Stimulated activated CD8-positive, alpha-beta memory T cell treated with anti-CD3 and anti-CD28 coated beads, Interleukin-7, amount 100 ng/mL, for 48 hours (primary cell): Measurements from ENCODE around the gene ICAM2.

Source experiments
- DNase-seq, 2 donors: peaks; one replicate each; pipeline ENCODE4 v3.0.0-alpha.2; 2020; ENCODE audit warnings: low read depth in 1 of 2; ENCODE audit errors: extremely low read depth in 1 of 2

ICAM2 gene

GRCh38 chr17:63978272-63979200 is 41.9 kb downstream of the ICAM2 start:
- DNase-seq, result no peak

- no peak for DNase-seq
Observed at GRCh38 chr17:63976702-63977101, 43.7 kb downstream of the ICAM2 start.

- no peak for DNase-seq
Observed at GRCh38 chr17:63975541-63976092, 44.8 kb downstream of the ICAM2 start.

- no peak for DNase-seq
Observed at GRCh38 chr17:63974594-63975192, 45.7 kb downstream of the ICAM2 start.

- no peak for DNase-seq
Observed at GRCh38 chr17:63973930-63974593, 46.4 kb downstream of the ICAM2 start.

GRCh38 chr17:63973247-63973646 is 47.2 kb downstream of the ICAM2 start:
- DNase-seq, result no peak

- DNase-seq, result no peak
Observed at GRCh38 chr17:63972796-63973195, 47.6 kb downstream of the ICAM2 start, which contains the start of gene SCN4A. Gene SCN4A, minus strand, starts transcription at chr17:63972918. Its CDS starts 77 bp downstream, at chr17:63972841.

- DNase-seq, result no peak
Observed at GRCh38 chr17:63969278-63969677, 51.2 kb downstream of the ICAM2 start.

GRCh38 chr17:63967953-63968352 is 52.5 kb downstream of the ICAM2 start:
- no peak for DNase-seq

GRCh38 chr17:63966646-63967264 is 53.7 kb downstream of the ICAM2 start:
- peak in 1 of 2 donors; percentile 44 for DNase-seq

GRCh38 chr17:63963123-63963522 is 57.3 kb downstream of the ICAM2 start:
- DNase-seq, result no peak

- no peak for DNase-seq
Observed at GRCh38 chr17:63962298-63962744, 58.1 kb downstream of the ICAM2 start.

GRCh38 chr17:63961355-63962212 is 58.8 kb downstream of the ICAM2 start:
- peak in 1 of 2 donors; percentile 33 for DNase-seq

- DNase-seq, result no peak
Observed at GRCh38 chr17:63960430-63960829, 60.0 kb downstream of the ICAM2 start.

GRCh38 chr17:63960006-63960405 is 60.4 kb downstream of the ICAM2 start:
- no peak for DNase-seq

GRCh38 chr17:63956296-63956920 is 64.0 kb downstream of the ICAM2 start:
- DNase-seq, result no peak

- no peak for DNase-seq
Observed at GRCh38 chr17:63955791-63956190, 64.6 kb downstream of the ICAM2 start.

- DNase-seq, result no peak
Observed at GRCh38 chr17:63955232-63955631, 65.2 kb downstream of the ICAM2 start.

- no peak for DNase-seq
Observed at GRCh38 chr17:63954402-63955063, 65.9 kb downstream of the ICAM2 start.
